Hepatocyte (in vitro differentiated cells): ENCODE results near the gene LEPR.

ENCODE experiments used
- CTCF ChIP-seq: fragments of 200-600 bp; sonication (generic); IDR thresholded peaks from 2 replicates; pipeline ENCODE4 v1.5.1; 2016; ENCODE audit warnings: antibody characterized with exemption, mild to moderate bottlenecking; ENCODE audit not compliant: poor library complexity
- EZH2 ChIP-seq: fragments of 200-600 bp; sonication (generic); IDR thresholded peaks from 2 replicates; pipeline ENCODE4 v1.6.1; 2016; ENCODE audit warnings: antibody characterized with exemption, mild to moderate bottlenecking, borderline replicate concordance

DNA sequence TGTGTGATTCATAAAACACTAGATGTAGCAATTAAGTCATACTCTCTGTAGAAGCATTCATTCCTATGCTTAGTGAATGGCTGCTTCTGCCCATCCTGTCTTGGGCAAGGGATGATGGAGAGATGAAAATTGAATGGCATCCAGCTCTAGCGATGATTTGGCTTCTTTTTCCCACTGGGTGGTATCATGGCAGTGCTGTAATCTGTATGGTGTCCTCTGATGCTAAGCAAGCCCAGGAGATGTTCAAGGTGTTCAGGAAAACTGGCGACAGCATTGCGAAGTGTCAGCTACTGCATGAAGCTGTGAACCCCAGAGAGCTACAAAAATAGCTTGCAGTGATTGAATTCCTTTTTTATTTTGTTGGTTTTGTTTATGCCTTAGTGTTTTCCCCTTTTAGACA lies 48.9 kb upstream of the LEPR start:
- TF ChIP-seq CTCF (no peak), EZH2 (no peak)
